OCI-LY7 (cell line): ENCODE data around the gene MCRIP1. TPM values are rescaled to one million over a fixed set of nuclear protein-coding genes. Genes with fewer than 3 reads are reported as not detected.

ENCODE experiments used
- BruUV-seq: library from RNA; stranded (reverse); fragments of 400-500 nt; replicated peaks from 2 replicates; lab custom pipeline; 2021; lab: Mats Ljungman, UMichigan
- CTCF ChIA-PET: fragments of 300-600 bp; sonication (Branson Sonifier 250); formaldehyde crosslinking; loops from one replicate; lab custom pipeline; 2022; ENCODE audit warnings: antibody characterized with exemption; ENCODE audit not compliant: unreplicated experiment; lab: Charles Lee
- POLR2A ChIA-PET: fragments of 300-600 bp; sonication (Branson Sonifier 250); formaldehyde crosslinking; loops from one replicate; lab custom pipeline; 2022; ENCODE audit warnings: antibody characterized with exemption; lab: Charles Lee
- DNase-seq: peaks from one replicate; pipeline ENCODE4 v3.0.0-alpha.2; 2015; ENCODE audit warnings: low spot score
- H2AFZ ChIP-seq: fragments of 200-600 bp; sonication (generic), shearing (Covaris generic); 2 replicates; pipeline ENCODE4 v1.6.1; 2014; ENCODE audit warnings: mild to moderate bottlenecking, antibody characterized with exemption, low read length, moderate library complexity
- H3K27ac ChIP-seq: fragments of 200-600 bp; sonication (generic); 2 replicates; pipeline ENCODE4 v1.5.1; 2014; ENCODE audit warnings: mixed run types, low read depth, mild to moderate bottlenecking, moderate library complexity, low read length, inconsistent platforms; ENCODE audit not compliant: poor library complexity, severe bottlenecking
- H3K36me3 ChIP-seq: fragments of 200-600 bp; sonication (generic); 2 replicates; pipeline ENCODE4 v1.6.1; 2014; ENCODE audit warnings: mild to moderate bottlenecking, antibody characterized with exemption, low read length, moderate library complexity, mixed read lengths; ENCODE audit not compliant: insufficient read depth
- H3K4me1 ChIP-seq: fragments of 200-600 bp; sonication (generic); 2 replicates; pipeline ENCODE4 v1.5.1; 2014; ENCODE audit warnings: mild to moderate bottlenecking, low read length; ENCODE audit not compliant: insufficient read depth, poor library complexity, severe bottlenecking
- H3K4me2 ChIP-seq: fragments of 200-600 bp; sonication (generic); 2 replicates; pipeline ENCODE4 v1.6.1; 2014; ENCODE audit warnings: mild to moderate bottlenecking, low read length
- H3K4me3 ChIP-seq: fragments of 200-600 bp; sonication (generic); 2 replicates; pipeline ENCODE4 v1.5.1; 2014; ENCODE audit warnings: mild to moderate bottlenecking, low read depth, low read length; ENCODE audit not compliant: poor library complexity, severe bottlenecking
- H3K79me2 ChIP-seq: fragments of 200-600 bp; sonication (generic); 2 replicates; pipeline ENCODE4 v1.6.1; 2016; ENCODE audit warnings: low read depth, mild to moderate bottlenecking, low read length, moderate library complexity, mixed read lengths; ENCODE audit not compliant: insufficient read depth
- H3K9me2 ChIP-seq: fragments of 200-600 bp; sonication (generic); 2 replicates; pipeline ENCODE4 v1.6.1; 2016; ENCODE audit warnings: mild to moderate bottlenecking, low read length, mixed read lengths; ENCODE audit not compliant: insufficient read depth
- H3K9me3 ChIP-seq: fragments of 200-600 bp; sonication (generic); 2 replicates; pipeline ENCODE4 v1.6.1; 2014; ENCODE audit warnings: mild to moderate bottlenecking, mixed run types, low read length, mixed read lengths
- H4K20me1 ChIP-seq: fragments of 200-600 bp; sonication (generic); 2 replicates; pipeline ENCODE4 v1.6.1; 2014; ENCODE audit warnings: mild to moderate bottlenecking, antibody characterized with exemption, low read length, moderate library complexity, mixed read lengths; ENCODE audit not compliant: insufficient read depth
- EZH2phosphoT487 ChIP-seq: fragments of 200-600 bp; sonication (generic); IDR thresholded peaks from 2 replicates; pipeline ENCODE4 v1.6.1; 2018; ENCODE audit warnings: low read depth, borderline replicate concordance, mild to moderate bottlenecking, mixed run types, antibody characterized with exemption, low read length, moderate library complexity, mixed read lengths
- intact Hi-C: fragments of 100-400 bp; cut with micrococcal nuclease; formaldehyde crosslinking; loops from one replicate; pipeline ENCODE4 v1.10.0; 2022; ENCODE audit not compliant: unreplicated experiment
- total RNA-seq, 2 experiments: library from RNA; depleted of rRNA in 1 of 2; stranded (reverse); fragments of >200 nt in 1 of 2; shearing (Covaris generic) in 1 of 2; gene quantifications; 2 replicates each; pipeline ENCODE4 v1.2.3, GENCODE V29; 2014 to 2022
- TF ChIP-seq, protein P1 (sequence below): fragments of 200-600 bp; sonication (generic); conservative IDR thresholded peaks from 2 replicates; pipeline ENCODE4 v1.5.1; 2014; ENCODE audit warnings: mild to moderate bottlenecking, antibody characterized with exemption, low read length, moderate library complexity, mixed read lengths

MCRIP1 gene
- total RNA-seq, 2 experiments from 2014 or later = 170 to 288 TPM

DNA sequence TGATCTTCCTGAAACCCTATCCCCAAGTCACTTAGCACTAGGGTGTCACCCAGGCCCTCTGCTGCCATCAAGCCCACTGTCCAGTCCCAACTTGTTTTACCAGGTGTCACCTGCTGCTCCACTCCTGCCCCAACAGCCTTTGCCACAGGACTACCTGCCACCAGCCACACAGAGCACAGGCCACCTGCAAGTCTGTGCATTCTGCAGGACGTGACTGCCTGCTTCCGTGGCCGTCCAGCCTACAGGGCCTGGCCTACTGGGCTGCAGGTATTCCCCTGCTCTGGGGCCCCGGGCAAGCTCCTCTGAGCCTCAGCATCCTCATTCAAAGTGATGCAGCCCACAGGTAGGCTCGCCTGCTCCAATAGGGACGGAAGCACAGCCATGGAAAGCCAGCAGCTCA, 3.2 kb downstream of the MCRIP1 start:
- intact Hi-C loops = loop anchor here (5.0 kb wide), 1 partner anchor 62 kb away; the partner anchor contains the start of genes ALYREF and ANAPC11
- Histone ChIP-seq H2AFZ (no peak overlapping the region), H4K20me1 (no peaks in the 10 kb centered on the region)

GRCh38 chr17:81828656-81829055, 4.4 kb downstream of the MCRIP1 start:
- no peaks in the 10 kb centered on the region for H3K9me3 ChIP-seq
- H3K27ac ChIP-seq = no peak overlapping the region
- DNase-seq = no peak
- no peak overlapping the region for H2AFZ ChIP-seq
- no peaks in the 10 kb centered on the region for H4K20me1 ChIP-seq
- peaks cover 24% of the 10 kb centered on the region; the same call in 1 of the 2 replicates for H3K79me2 ChIP-seq
- intact Hi-C loops = no loop called here
- peaks cover 16% of the 10 kb centered on the region for H3K4me1 ChIP-seq
- no peaks in the 10 kb centered on the region; the same call in 1 of the 2 replicates for H3K36me3 ChIP-seq
- BruUV-seq = no TSS peak
- ChIA-PET POLR2A (no interaction called here), CTCF (no interaction called here)
- H3K4me2 ChIP-seq = no peak overlapping the region
- TF ChIP-seq, protein P1, sequence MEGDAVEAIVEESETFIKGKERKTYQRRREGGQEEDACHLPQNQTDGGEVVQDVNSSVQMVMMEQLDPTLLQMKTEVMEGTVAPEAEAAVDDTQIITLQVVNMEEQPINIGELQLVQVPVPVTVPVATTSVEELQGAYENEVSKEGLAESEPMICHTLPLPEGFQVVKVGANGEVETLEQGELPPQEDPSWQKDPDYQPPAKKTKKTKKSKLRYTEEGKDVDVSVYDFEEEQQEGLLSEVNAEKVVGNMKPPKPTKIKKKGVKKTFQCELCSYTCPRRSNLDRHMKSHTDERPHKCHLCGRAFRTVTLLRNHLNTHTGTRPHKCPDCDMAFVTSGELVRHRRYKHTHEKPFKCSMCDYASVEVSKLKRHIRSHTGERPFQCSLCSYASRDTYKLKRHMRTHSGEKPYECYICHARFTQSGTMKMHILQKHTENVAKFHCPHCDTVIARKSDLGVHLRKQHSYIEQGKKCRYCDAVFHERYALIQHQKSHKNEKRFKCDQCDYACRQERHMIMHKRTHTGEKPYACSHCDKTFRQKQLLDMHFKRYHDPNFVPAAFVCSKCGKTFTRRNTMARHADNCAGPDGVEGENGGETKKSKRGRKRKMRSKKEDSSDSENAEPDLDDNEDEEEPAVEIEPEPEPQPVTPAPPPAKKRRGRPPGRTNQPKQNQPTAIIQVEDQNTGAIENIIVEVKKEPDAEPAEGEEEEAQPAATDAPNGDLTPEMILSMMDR = no peak
- no peak for TF ChIP-seq EZH2phosphoT487
- H3K4me3 ChIP-seq = no peak overlapping the region
- H3K9me2 ChIP-seq = no peaks in the 10 kb centered on the region

More for the DNA sequence above, 3.2 kb downstream of the MCRIP1 start:
- H3K79me2 ChIP-seq = peaks cover 27% of the 10 kb centered on the region; the same call in 1 of the 2 replicates
- no peaks in the 10 kb centered on the region for H3K9me2 ChIP-seq
- H3K4me3 ChIP-seq = no peak overlapping the region
- peaks cover 25% of the 10 kb centered on the region for H3K4me1 ChIP-seq
- POLR2A ChIA-PET = no interaction called here
- DNase-seq = no peak
- CTCF ChIA-PET = interaction anchor here (0.6 kb wide), 1 partner anchor 14 kb away, joined by 3 read pairs; no protein-coding TSS in a partner anchor
- BruUV-seq = no TSS peak
- H3K4me2 ChIP-seq = no peak overlapping the region
- TF ChIP-seq, protein P1 = no peak
- TF ChIP-seq EZH2phosphoT487 = no peak
- H3K9me3 ChIP-seq = no peaks in the 10 kb centered on the region
- no peak overlapping the region for H3K27ac ChIP-seq
- H3K36me3 ChIP-seq = no peaks in the 10 kb centered on the region

DNA sequence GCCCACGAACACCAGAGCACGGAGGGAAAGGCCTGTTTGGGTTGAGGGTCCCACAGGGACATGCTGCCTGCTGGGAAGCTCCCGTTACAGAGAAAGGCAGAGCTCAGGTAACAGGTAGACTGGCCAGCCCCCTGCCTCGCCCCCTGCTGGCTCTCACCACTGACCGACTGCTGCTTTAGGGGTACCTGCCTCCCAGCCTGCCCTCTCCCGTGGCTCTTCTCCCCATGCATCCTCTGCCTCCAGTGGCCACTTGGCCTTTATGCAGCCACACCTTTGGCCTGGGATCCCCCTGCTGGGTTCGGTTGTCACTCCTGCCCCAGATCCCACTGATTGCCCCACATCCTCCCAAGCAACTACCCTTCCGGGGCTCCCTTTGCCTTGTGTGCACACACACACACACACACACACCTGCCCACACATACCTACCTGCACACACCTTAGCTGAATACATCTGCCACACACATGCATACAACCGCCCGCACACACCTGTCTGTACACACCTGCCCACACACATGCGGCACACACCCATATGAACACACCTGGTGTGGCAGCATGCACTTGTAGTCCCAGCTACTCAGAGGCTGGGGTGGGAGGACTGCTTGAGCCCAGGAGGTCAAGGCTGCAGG, 7.1 kb downstream of the MCRIP1 start:
- intact Hi-C loops = no loop called here
- Histone ChIP-seq H2AFZ (no peak overlapping the region), H3K36me3 (peaks cover 5% of the 10 kb centered on the region; the same call in 1 of the 2 replicates), H3K4me1 (no peaks in the 10 kb centered on the region), H3K4me3 (no peak overlapping the region), H3K9me3 (no peaks in the 10 kb centered on the region), H3K9me2 (no peaks in the 10 kb centered on the region), H4K20me1 (no peaks in the 10 kb centered on the region), H3K79me2 (peaks cover 4% of the 10 kb centered on the region; the same call in 1 of the 2 replicates), H3K27ac (no peak overlapping the region), H3K4me2 (no peak overlapping the region)
- TF ChIP-seq EZH2phosphoT487 = no peak
- TF ChIP-seq, protein P1 = peak; percentile 37; the same call in 1 of the 2 replicates
- no peak for DNase-seq
- CTCF ChIA-PET = no interaction called here
- BruUV-seq = no TSS peak
- POLR2A ChIA-PET = interaction anchor here (0.7 to 0.9 kb wide), 2 partner anchors 48 to 251 kb away, joined by 3 read pairs; no protein-coding TSS in a partner anchor
